GM19372 (cell line): ENCODE results near the gene OBSCN.

Source experiments
- ATAC-seq: cut with Tn5 transposase; IDR thresholded peaks from one replicate; pipeline ENCODE4 v1.9.1; 2021; ENCODE audit warnings: mild to moderate bottlenecking, low read depth, moderate library complexity; ENCODE audit not compliant: unreplicated experiment

Gene OBSCN

DNA sequence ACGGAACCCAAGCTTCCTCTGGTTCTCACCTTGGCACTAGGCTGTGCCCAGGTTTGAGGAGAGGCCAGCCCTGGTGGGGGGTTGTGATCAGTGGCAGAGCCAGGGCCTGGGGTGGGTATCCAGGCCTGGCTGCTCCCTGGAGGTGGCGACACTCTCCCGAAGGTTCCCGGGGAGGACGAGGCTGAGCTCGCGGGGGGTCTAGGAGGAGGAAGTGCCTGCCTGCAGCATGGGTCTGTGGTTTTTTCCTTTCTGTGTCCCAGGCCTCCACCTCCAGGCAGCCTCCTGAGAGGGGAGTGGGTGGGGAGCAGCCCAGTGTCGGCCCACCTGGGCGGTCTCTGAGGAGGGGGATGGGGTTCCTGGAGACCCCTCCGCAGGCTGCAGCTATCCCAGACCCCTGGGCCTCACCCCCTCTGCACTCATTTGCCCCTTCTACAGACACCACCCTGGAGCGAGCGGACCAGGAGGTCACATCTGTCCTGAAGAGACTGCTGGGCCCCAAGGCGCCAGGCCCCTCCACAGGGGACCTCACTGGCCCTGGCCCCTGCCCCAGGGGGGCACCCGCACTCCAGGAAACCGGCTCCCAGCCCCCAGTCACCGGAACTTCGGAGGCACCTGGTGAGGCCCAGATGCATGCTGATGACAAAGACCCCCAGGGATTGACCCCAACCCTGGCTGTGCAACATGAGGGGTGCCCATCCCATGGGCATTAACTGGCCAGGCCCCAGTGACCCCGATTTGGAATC lies 154.5 kb downstream of the OBSCN start:
- no peak for ATAC-seq

DNA sequence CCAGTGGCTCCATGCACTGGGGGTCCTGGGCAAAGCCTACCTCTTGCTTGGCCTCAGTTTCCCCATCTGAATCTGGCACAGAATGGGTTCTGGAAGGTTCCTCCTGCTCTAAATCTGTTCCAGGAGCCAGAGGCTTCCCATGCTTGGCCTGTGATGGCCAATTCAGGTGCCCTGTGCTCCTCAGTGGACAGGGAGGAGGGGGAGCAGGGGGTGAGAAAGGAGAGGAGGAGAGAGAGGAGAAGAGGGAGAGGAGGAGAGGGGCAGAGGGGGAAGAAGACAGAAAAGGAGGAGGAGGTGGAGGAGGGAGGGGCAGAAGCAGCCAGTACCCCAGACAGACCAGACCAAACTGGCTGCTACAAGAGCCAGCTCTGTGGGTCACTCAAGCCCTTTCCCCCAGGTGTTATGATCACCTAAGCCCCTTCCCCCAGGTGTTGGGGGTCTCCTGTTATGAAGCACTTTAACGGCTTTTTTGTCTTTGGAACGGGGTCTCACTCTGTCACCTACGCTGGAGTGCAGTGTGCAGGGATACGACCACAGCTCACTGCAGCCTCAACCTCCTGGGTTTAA lies 155.1 kb downstream of the OBSCN start:
- no peak for ATAC-seq

DNA sequence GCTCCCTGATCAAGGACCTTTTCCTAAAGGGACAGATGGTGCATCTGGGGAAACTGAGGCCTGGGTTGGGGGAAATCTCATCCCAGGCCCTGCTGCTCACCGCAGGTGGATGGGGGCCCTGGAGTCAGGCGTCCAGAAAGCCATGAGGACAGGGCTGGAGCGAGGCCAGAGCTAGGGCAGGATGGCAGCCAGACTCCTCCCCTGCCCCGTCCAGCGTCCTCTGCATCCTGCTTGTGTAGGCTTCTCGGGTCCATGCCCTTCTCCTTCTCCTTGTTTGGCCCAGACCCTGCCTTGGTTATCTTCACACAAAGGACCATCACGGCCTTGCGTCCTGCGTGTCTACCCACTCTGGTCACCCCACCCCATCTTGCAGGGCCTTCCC lies 155.8 kb downstream of the OBSCN start:
- ATAC-seq = no peak

DNA sequence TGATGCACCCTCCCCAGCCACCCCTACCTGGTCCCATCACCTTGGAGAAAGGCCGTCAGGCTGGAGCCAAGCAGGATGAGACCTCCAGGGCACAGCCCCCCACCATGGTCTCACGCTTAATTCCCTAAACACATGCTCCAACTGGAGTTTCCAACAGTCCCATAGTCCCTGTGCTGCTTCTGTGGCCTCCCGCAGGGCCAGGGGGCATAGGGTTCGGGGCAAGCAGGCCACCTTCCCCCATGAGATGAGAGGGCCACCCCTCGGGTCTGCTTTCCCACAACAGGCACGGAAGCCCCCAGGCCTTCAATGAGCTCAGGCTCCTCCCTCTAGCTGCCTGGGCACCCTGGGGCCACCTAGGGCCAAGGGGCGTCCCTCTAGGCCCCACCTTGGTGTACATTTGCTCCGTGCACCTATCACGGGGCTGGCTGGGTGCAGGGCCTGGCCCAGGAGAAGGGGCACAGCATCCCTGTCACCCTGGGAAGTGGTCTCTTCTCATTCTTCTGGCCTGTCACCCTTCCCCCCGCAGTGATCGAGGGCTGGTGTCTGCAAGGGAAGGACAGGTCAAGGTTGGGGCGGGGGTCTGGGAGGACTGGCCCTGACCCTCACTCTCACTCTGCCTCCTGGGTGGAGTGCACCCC lies 156.3 kb downstream of the OBSCN start:
- ATAC-seq = no peak

DNA sequence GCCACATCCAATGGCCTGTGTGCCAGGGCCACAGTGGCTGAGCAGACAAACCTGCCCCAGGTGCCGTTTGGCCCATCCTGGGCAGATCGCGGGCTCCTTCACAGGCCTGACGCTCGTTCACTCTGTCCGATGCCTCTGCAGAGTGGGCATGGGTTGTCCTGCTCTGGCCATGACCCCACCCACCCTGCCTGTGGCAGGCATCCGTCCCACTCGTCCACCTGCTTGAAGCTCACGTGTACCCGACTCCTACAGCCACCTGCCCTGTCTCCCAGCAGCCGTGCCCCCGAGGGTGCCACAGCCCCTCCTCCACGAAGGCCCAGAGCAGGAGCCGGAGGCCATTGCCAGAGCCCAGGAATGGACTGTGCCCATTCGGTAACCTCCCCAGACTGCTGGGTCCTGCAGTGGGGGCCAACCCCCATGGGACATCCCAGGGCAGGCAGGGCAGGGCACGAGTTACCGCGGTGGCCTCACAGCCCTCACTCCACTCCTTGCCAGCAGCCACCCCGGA lies 156.9 kb downstream of the OBSCN start:
- no peak for ATAC-seq

DNA sequence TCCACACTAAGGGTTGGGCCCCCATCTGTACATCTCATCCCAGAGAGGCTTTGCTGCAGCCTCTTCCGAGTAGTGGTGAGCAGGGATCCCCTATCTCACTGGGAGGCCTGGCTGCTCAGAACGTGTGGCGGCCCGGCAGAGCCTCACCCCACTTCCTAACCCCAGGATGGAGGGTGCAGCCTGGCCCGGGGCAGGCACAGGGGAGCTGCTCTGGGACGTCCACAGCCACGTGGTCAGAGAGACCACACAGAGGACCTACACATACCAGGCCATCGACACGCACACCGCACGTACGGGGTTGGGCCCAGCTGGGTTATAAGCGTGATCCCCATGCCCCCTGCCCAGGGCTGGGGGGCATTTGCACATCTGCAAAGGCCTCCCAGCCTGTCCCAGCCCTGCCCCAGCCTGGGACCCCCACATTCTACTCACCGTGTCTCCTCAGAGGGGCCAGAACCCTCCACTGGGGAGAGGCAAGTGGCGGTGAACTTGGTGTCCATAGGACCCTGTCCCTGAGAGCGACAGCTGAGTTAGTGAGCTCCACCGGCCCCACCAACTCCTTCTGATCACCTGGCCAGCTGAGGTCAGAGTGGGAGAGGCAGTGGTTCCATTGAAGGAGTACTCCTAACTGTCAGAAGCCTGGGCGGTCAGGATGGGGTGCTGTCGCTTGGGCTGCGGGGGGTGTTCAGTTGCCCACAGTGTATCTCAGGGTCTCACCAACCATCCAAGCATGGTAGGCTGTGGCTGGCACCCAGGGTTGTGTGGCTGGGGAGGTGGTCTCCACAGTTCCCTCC lies 157.6 kb downstream of the OBSCN start:
- ATAC-seq = no peak

DNA sequence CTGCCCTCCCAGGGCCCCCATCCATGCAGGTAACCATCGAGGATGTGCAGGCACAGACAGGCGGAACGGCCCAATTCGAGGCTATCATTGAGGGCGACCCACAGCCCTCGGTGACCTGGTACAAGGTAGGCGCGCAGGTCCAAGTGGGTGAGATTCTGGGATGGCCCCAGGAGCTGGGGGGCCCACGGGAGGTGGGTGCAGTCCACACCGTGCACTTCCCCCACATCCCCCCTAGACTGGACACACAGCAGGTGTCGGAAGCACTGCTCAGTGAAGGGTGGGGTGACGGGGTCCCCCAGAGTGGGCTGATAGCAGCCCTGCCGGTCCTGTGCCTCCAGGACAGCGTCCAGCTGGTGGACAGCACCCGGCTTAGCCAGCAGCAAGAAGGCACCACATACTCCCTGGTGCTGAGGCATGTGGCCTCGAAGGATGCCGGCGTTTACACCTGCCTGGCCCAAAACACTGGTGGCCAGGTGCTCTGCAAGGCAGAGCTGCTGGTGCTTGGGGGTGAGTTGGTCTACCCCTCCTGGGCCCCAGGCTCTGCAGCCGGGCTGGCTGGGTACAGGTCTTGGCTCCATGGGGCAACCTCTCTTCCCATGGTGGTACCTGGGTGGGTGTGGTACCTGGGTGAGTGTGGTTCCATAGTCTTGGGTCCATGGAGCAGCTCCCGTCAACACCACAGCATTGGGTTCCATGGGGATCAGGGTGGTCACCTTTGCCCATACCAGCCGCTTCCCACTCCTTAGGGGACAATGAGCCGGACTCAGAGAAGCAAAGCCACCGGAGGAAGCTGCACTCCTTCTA lies 158.4 kb downstream of the OBSCN start:
- no peak for ATAC-seq

DNA sequence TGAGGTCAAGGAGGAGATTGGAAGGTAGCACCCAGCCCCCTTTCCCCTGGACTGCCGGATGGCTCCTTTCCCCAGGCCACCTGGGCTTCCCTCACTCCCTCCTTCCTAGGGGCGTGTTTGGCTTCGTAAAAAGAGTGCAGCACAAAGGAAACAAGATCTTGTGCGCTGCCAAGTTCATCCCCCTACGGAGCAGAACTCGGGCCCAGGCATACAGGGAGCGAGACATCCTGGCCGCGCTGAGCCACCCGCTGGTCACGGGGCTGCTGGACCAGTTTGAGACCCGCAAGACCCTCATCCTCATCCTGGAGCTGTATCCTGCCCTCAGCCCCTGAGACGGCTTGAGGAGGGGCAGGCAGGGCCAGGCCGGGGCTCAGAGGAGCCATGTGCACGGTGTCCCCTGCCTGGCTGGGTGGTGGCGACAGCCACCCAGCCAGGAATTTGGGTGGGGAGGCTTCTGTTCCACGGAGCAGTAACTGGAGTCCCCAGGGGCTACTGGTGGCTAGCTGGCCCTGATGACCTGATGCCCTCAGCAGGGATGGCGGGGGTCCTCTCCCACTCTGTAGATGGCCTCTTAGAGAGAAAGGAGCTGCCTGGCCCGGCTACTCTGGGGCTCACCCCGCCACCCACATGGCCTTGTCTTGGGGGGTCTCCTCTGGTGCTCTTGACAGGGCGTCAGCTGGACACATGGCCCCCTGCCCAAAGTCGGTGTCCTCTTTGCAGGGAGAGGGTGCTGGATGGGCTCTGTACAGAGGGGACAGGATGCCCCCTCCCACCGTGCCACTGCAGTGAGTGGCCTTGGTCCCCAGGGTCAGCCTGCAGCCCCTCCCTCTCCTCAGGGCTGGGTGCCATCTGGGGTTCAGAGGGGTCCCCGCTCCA lies 159.3 kb downstream of the OBSCN start:
- ATAC-seq = no peak

DNA sequence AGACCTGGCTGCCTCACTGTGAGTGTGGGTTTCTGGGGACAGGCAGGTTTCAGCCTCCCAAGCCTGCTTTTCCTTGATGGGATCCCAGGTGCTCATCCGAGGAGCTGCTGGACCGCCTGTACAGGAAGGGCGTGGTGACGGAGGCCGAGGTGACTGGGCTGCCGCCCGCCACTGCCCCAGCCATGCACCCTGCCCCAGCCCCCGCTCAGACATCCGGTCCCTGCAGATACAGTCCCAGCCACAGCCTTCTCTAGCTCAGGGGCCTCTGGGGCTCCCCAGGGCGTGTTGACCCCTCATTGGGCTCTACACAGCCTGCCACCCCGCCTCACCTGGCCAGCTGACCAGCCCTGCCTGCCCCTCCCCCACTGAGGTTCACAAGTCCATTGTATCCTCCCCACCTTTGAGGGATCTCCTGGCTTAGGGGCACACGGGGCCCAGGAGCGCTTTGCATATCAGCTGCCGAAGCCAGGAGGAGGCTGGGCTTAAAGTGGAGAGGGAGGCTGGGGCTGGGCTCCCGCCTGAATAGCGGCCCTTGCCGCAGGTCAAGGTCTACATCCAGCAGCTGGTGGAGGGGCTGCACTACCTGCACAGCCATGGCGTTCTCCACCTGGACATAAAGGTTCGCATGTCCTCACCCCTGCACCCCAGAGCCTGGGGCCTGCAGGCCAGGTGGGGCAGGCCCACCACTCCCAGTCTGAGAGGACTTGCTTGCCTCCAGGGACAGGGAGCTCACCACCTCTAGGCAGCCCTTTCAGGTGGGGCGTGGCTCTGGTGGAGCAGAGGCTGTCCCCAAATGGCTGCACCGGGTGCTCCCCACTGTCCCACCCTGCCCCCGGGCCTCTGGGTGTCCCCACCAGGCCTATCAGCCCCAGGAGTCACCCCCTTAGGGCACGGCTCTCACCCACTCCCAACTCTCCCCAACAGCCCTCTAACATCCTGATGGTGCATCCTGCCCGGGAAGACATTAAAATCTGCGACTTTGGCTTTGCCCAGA lies 160.3 kb downstream of the OBSCN start:
- no peak for ATAC-seq

DNA sequence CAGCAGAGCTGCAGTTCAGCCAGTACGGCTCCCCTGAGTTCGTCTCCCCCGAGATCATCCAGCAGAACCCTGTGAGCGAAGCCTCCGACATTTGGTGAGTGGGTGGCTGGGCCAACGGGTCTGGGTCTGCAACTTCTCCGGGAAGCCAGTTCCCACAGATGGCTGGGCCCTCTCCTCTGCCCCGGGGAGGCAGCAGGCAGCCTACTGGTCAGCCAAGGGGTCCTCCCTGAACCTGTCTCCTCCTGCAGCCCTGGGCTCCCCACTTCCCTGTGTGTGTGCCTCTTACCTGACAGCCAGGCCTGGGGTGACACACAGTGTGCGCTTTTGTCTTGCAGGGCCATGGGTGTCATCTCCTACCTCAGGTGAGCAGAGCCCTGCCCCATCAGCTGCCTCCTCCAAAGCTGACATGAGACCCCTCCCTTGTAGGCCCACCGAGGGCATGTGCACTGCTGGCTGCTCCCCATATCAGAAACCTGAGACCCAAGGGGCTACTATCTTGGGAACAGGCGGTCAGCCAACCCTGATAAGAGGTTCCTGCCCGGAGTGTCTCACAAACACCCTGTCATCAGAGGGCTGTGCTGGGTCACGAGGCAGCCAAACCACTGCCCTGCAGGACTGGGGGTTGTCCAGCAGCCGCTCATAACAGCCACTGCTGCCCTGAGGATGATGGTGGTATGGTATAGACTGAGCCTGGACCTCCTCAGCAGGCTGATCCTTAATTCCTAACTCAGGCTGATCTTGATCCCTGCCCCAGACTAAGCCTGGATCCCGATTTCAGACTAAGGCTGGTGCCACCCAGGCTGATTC lies 161.2 kb downstream of the OBSCN start:
- no peak for ATAC-seq

DNA sequence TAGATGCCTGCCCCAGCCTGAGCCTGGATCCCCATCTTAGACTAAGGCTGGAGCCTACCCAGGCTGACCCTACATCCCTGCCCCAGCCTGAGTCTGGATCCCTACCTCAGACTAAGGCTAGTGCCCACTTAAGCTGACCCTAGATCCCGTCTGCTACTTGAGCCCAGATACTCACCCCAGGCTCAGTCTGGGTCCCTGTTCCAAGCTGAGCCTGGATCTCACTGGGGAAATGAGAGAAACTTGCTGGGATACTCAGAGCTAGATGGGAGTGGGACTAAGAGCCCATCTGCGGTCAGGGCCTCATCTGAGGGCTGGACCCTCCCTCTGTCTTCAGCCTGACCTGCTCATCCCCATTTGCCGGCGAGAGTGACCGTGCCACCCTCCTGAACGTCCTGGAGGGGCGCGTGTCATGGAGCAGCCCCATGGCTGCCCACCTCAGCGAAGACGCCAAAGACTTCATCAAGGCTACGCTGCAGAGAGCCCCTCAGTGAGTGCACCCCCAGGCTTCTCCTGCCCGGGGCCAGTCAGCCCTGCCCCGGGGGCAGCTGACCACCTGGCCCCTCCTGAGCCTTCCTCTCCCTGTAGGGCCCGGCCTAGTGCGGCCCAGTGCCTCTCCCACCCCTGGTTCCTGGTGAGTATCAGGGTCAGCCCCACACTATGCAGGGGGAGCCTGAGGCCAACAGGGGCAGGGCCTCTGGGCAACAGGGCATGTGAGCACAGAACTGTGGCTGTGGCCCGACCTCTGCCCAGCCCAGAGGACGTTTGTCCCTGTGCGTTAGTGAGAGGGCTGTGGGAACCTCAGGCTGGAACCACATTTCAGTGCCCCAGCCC lies 162.0 kb downstream of the OBSCN start:
- ATAC-seq = no peak

DNA sequence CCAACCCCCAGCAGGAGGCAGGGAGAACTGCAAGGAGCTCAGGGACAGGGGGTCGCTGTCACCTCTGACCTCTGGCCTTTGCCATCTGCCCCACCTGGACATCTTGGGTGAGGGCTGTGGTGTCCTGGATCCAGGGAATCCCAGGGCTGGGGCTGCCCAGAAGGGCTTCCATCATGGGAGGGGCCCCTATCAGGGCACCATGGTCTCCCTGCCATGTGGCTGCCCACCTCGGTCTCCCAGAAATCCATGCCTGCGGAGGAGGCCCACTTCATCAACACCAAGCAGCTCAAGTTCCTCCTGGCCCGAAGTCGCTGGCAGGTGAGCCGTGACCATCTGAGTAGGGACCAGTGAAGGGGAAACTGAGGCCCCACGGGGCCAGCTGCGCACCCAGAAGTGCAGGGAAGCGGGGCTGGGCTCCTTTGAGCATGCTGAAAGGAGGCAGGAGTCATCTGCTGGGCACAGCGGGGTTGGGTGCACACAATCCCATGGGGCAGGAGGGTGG lies 162.6 kb downstream of the OBSCN start:
- no peak for ATAC-seq

DNA sequence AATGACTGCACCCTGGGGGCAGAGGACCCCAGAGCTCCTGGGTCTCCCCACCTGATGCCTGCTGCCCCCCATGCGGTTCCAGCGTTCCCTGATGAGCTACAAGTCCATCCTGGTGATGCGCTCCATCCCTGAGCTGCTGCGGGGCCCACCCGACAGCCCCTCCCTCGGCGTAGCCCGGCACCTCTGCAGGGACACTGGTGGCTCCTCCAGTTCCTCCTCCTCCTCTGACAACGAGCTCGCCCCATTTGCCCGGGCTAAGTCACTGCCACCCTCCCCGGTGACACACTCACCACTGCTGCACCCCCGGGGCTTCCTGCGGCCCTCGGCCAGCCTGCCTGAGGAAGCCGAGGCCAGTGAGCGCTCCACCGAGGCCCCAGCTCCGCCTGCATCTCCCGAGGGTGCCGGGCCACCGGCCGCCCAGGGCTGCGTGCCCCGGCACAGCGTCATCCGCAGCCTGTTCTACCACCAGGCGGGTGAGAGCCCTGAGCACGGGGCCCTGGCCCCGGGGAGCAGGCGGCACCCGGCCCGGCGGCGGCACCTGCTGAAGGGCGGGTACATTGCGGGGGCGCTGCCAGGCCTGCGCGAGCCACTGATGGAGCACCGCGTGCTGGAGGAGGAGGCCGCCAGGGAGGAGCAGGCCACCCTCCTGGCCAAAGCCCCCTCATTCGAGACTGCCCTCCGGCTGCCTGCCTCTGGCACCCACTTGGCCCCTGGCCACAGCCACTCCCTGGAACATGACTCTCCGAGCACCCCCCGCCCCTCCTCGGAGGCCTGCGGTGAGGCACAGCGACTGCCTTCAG lies 163.3 kb downstream of the OBSCN start:
- no peak for ATAC-seq

DNA sequence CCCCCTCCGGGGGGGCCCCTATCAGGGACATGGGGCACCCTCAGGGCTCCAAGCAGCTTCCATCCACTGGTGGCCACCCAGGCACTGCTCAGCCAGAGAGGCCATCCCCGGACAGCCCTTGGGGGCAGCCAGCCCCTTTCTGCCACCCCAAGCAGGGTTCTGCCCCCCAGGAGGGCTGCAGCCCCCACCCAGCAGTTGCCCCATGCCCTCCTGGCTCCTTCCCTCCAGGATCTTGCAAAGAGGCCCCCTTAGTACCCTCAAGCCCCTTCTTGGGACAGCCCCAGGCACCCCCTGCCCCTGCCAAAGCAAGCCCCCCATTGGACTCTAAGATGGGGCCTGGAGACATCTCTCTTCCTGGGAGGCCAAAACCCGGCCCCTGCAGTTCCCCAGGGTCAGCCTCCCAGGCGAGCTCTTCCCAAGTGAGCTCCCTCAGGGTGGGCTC lies 163.9 kb downstream of the OBSCN start:
- no peak for ATAC-seq
